ENCODE data around the gene MCCC2. TPM values are rescaled to one million over a fixed set of nuclear protein-coding genes. Genes with fewer than 3 reads are reported as not detected.

The MCCC2 gene
- polyA plus RNA-seq, 1 experiment = 16.2 TPM

GRCh38 chr5:71677977-71678376 is 90.8 kb downstream of the MCCC2 start:
- no peaks in the 10 kb centered on the region for H3K36me3 ChIP-seq (ENCODE audit: control insufficient read depth, insufficient read depth, low read length)
- no peak for TF ChIP-seq CTCF (IDR thresholded peaks at IDR 0.05; ENCODE audit: insufficient read depth, low read depth, low read length)
- H3K27me3 ChIP-seq (ENCODE audit: control insufficient read depth, insufficient read depth, low read length) = peaks cover 3% of the 10 kb centered on the region
- CTCF ChIA-PET = no interaction called here
- H3K4me3 ChIP-seq (ENCODE audit: low read depth, low read length) = no peak overlapping the region
- POLR2A ChIA-PET = no interaction called here
- DNase-seq (ENCODE audit: low read depth) = no peak

GRCh38 chr5:71679714-71680113 is 92.6 kb downstream of the MCCC2 start:
- no peak for TF ChIP-seq CTCF (IDR thresholded peaks at IDR 0.05; ENCODE audit: insufficient read depth, low read depth, low read length)
- no peak for DNase-seq (ENCODE audit: low read depth)
- POLR2A ChIA-PET = no interaction called here
- H3K27me3 ChIP-seq (ENCODE audit: control insufficient read depth, insufficient read depth, low read length) = peaks cover 3% of the 10 kb centered on the region
- CTCF ChIA-PET = interaction anchor here (0.7 kb wide), 1 partner anchor 18 kb away, joined by 3 read pairs; no protein-coding TSS in a partner anchor
- H3K4me3 ChIP-seq (ENCODE audit: low read depth, low read length) = no peak overlapping the region
- H3K36me3 ChIP-seq (ENCODE audit: control insufficient read depth, insufficient read depth, low read length) = no peaks in the 10 kb centered on the region

- no peak overlapping the region for H3K4me3 ChIP-seq (ENCODE audit: low read depth, low read length)
- CTCF ChIA-PET = interaction anchor here (0.7 kb wide), 1 partner anchor 22 kb away, joined by 3 read pairs; no protein-coding TSS in a partner anchor
- no peak for TF ChIP-seq CTCF (IDR thresholded peaks at IDR 0.05; ENCODE audit: insufficient read depth, low read depth, low read length)
- peaks cover 3% of the 10 kb centered on the region for H3K27me3 ChIP-seq (ENCODE audit: control insufficient read depth, insufficient read depth, low read length)
- H3K36me3 ChIP-seq (ENCODE audit: control insufficient read depth, insufficient read depth, low read length) = no peaks in the 10 kb centered on the region
- no peak for DNase-seq (ENCODE audit: low read depth)
- POLR2A ChIA-PET = no interaction called here
These were observed 93.4 kb downstream of the MCCC2 start for GRCh38 chr5:71680510-71680909.

- DNase-seq (ENCODE audit: low read depth) = no peak
- CTCF ChIA-PET = no interaction called here
- no peak overlapping the region for H3K4me3 ChIP-seq (ENCODE audit: low read depth, low read length)
- no peaks in the 10 kb centered on the region for H3K36me3 ChIP-seq (ENCODE audit: control insufficient read depth, insufficient read depth, low read length)
- H3K27me3 ChIP-seq (ENCODE audit: control insufficient read depth, insufficient read depth, low read length) = peaks cover 3% of the 10 kb centered on the region
- POLR2A ChIA-PET = no interaction called here
- no peak for TF ChIP-seq CTCF (IDR thresholded peaks at IDR 0.05; ENCODE audit: insufficient read depth, low read depth, low read length)
These were observed 94.2 kb downstream of the MCCC2 start for GRCh38 chr5:71681296-71681695.

GRCh38 chr5:71684309-71684708 is 97.2 kb downstream of the MCCC2 start:
- ChIA-PET POLR2A (no interaction called here), CTCF (interaction anchor here (1.7 kb wide), 1 partner anchor 14 kb away, joined by 10 read pairs; no protein-coding TSS in a partner anchor)
- no peak for TF ChIP-seq CTCF (IDR thresholded peaks at IDR 0.05; ENCODE audit: insufficient read depth, low read depth, low read length)
- no peaks in the 10 kb centered on the region for H3K27me3 ChIP-seq (ENCODE audit: control insufficient read depth, insufficient read depth, low read length)
- no peaks in the 10 kb centered on the region for H3K36me3 ChIP-seq (ENCODE audit: control insufficient read depth, insufficient read depth, low read length)
- no peak overlapping the region for H3K4me3 ChIP-seq (ENCODE audit: low read depth, low read length)
- DNase-seq (ENCODE audit: low read depth) = no peak

Measured in BJ (cell line).